ENCODE measurements around the gene C15orf40.

The C15orf40 gene

GRCh38 chr15:82952158-82953081 is 59.0 kb downstream of the C15orf40 start, which contains the start of gene HOMER2 (continued):
- TF ChIP-seq ZNF10 (tag by site-specific recombination; IDR thresholded peaks at IDR 0.05) (no peak), ZNF19 (tag by site-specific recombination; IDR thresholded peaks at IDR 0.05; ENCODE audit: low read depth) (no peak), ZNF366 (tag by site-specific recombination; conservative IDR thresholded peaks at IDR 0.05) (no peak), ZNF324 (tag by site-specific recombination; IDR thresholded peaks at IDR 0.05) (no peak), ZNF658 (tag by site-specific recombination; IDR thresholded peaks at IDR 0.05) (no peak), ZNF768 (tag by site-specific recombination; IDR thresholded peaks at IDR 0.05) (no peak), ZNF138 (tag by site-specific recombination; IDR thresholded peaks at IDR 0.05; ENCODE audit: borderline replicate concordance) (no peak), ELK4 (IDR thresholded peaks at IDR 0.05; ENCODE audit: borderline replicate concordance, low read depth, low read length) (no peak), TCF7L2 (IDR thresholded peaks at IDR 0.05; ENCODE audit: borderline replicate concordance, low read depth, low read length) (no peak), ZNF184 (tag by site-specific recombination; IDR thresholded peaks at IDR 0.05) (peak; percentile 33; the same call in 1 of the 2 replicates), ZNF544 (tag by site-specific recombination; IDR thresholded peaks at IDR 0.05) (no peak), EGR2 (tag by site-specific recombination; IDR thresholded peaks at IDR 0.05; ENCODE audit: low read depth) (peak; percentile 58), ZNF664 (tag by site-specific recombination; IDR thresholded peaks at IDR 0.05) (no peak), ZNF785 (tag by site-specific recombination; IDR thresholded peaks at IDR 0.05) (no peak), ZIC2 (tag by site-specific recombination; IDR thresholded peaks at IDR 0.05) (0 out of 2 replicates have a peak, but pooled peaks have one; percentile 15)

GRCh38 chr15:82951472-82952157 is 59.8 kb downstream of the C15orf40 start:
- peak overlapping the region; percentile 67 for H3K4me3 ChIP-seq (ENCODE audit: low read depth, low read length)

More at GRCh38 chr15:82951472-82952157, 59.8 kb downstream of the C15orf40 start:
- H3K36me3 ChIP-seq (ENCODE audit: control insufficient read depth in 2 of 2, insufficient read depth in 1 of 2, low read length in 2 of 2), result no peaks in the 10 kb centered on the region
- H3K9me3 ChIP-seq (ENCODE audit: control insufficient read depth, insufficient read depth, low read depth, low read length), result no peaks in the 10 kb centered on the region
- POLR2A ChIA-PET, result no interaction called here
- CTCF ChIA-PET, result interaction anchor here (1.2 kb wide), 1 partner anchor 18 kb away, joined by 3 read pairs; no protein-coding TSS in a partner anchor
- peak; percentile 61; the same call in 1 of the 2 replicates for TF ChIP-seq ZBTB17 (tag by site-specific recombination; IDR thresholded peaks at IDR 0.05)
- TF ChIP-seq KLF17 (tag by site-specific recombination; IDR thresholded peaks at IDR 0.05), result 0 out of 2 replicates have a peak, but pooled peaks have one; percentile 16
- TF ChIP-seq ZEB2 (tag by site-specific recombination; IDR thresholded peaks at IDR 0.05), result 0 out of 2 replicates have a peak, but pooled peaks have one; percentile 32
- TF ChIP-seq HIC1 (tag by site-specific recombination; IDR thresholded peaks at IDR 0.05), result no peak
- no peak for TF ChIP-seq KLF1 (tag by site-specific recombination; IDR thresholded peaks at IDR 0.05)
- 0 out of 2 replicates have a peak, but pooled peaks have one; percentile 7 for TF ChIP-seq ZBTB21 (tag by site-specific recombination; IDR thresholded peaks at IDR 0.05)
- TF ChIP-seq ZNF266 (tag by site-specific recombination; IDR thresholded peaks at IDR 0.05; ENCODE audit: low read depth), result no peak
- TF ChIP-seq PRDM10 (tag by site-specific recombination; IDR thresholded peaks at IDR 0.05), result 0 out of 2 replicates have a peak, but pooled peaks have one; percentile 8
- TF ChIP-seq ZNF341 (tag by site-specific recombination; IDR thresholded peaks at IDR 0.05; ENCODE audit: low read depth), result no peak
- TF ChIP-seq ZXDB (tag by site-specific recombination; IDR thresholded peaks at IDR 0.05), result 0 out of 2 replicates have a peak, but pooled peaks have one; percentile 39
- TF ChIP-seq ZNF335 (tag by site-specific recombination; conservative IDR thresholded peaks at IDR 0.05), result peak; percentile 91
- H3K4me1 ChIP-seq (ENCODE audit: control insufficient read depth, insufficient read depth, low read length), result peaks cover 16% of the 10 kb centered on the region
- peak overlapping the region; percentile 80; the same call in 1 of the 2 replicates for H3K27ac ChIP-seq (ENCODE audit: extremely low read depth, low read depth, low read length)
